ENCODE results near the gene CCDC24. TPM values are rescaled to one million over a fixed set of nuclear protein-coding genes. Genes with fewer than 3 reads are reported as not detected.

Gene CCDC24
- total and polyA plus RNA-seq, 2 of the 4 experiments (the other 2 are of a cell fraction) = 1.4 to 4.6 TPM

- dilution Hi-C loops (cut with HindIII; ENCODE audit: low sequenced_read_pairs, unreplicated experiment) = no loop called here
Measured at GRCh38 chr1:44029260-44029910, 38.0 kb downstream of the CCDC24 start.

More at GRCh38 chr1:44029260-44029910, 38.0 kb downstream of the CCDC24 start:
- in situ Hi-C loops (cut with MboI; ENCODE audit: low sequenced_read_pairs) = no loop called here
- Histone ChIP-seq H4K20me1 (ENCODE audit: insufficient read depth, low read length) (no peaks in the 10 kb centered on the region), H2BK5ac (ENCODE audit: low read depth, low read length, poor library complexity, severe bottlenecking) (peak overlapping the region; percentile 69), H3K9me3 (ENCODE audit: control insufficient read depth, insufficient read depth, low read length) (no peaks in the 10 kb centered on the region), H3K4me2 (ENCODE audit: low read depth, low read length) (peak overlapping the region; percentile 97), H3K79me1 (ENCODE audit: low read depth in 1 of 2, low read length in 2 of 2) (peaks cover 0 to 14% of the 10 kb centered on the region in 2 experiments; a peak in 2 of 4 replicates), H4K5ac (ENCODE audit: low read depth, low read length) (peak overlapping the region; percentile 56; the same call in 1 of the 2 replicates), H3K4me1 (ENCODE audit: control insufficient read depth, insufficient read depth, low read length) (peaks cover 18% of the 10 kb centered on the region), H3K14ac (replicated peaks; ENCODE audit: low read depth, low read length) (peak overlapping the region; percentile 93; the same call in 1 of the 2 replicates), H2AK9ac (replicated peaks; ENCODE audit: low read depth, low read length, poor library complexity) (peak overlapping the region; percentile 94), H2BK20ac (ENCODE audit: low read depth, low read length) (no peak overlapping the region), H2BK120ac (ENCODE audit: low read depth, low read length) (peak overlapping the region; percentile 54; the same call in 1 of the 2 replicates), H3K36me3 (ENCODE audit: control insufficient read depth, insufficient read depth, low read length) (no peaks in the 10 kb centered on the region), H3K27me3 (ENCODE audit: control insufficient read depth, insufficient read depth, low read length) (no peaks in the 10 kb centered on the region), H3K9ac (ENCODE audit: low read depth, low read length) (peak overlapping the region; percentile 89), H3K27ac (ENCODE audit: insufficient read depth, low read length) (peak overlapping the region; percentile 79), H3K4me3 (ENCODE audit: insufficient read depth, low read depth, low read length) (peak overlapping the region; percentile 88), H3K9me1 (ENCODE audit: insufficient read depth, low read length) (0 out of 2 replicates have a peak, but pooled peaks cover 10% of the 10 kb centered on the region), H2BK15ac (ENCODE audit: low read depth, low read length) (peak overlapping the region; percentile 65; the same call in 2 of the 3 replicates), H4K91ac (ENCODE audit: insufficient read depth, low read depth, low read length) (peak overlapping the region; percentile 81), H2AK5ac (ENCODE audit: low read depth, low read length) (peak overlapping the region; percentile 54; the same call in 1 of the 2 replicates), H3K56ac (ENCODE audit: extremely low read depth, insufficient read depth, low read length) (peak overlapping the region; percentile 66; the same call in 1 of the 2 replicates), H2AFZ (replicated peaks; ENCODE audit: low read length, poor library complexity) (peak overlapping the region; percentile 95), H3K23ac (ENCODE audit: low read depth, low read length) (peak overlapping the region; percentile 62), H4K8ac (ENCODE audit: low read depth in 2 of 2, low read length in 2 of 2) (peak overlapping the region; percentile 85 to 89), H3K4ac (ENCODE audit: low read depth, low read length) (peak overlapping the region; percentile 88), H3K18ac (ENCODE audit: low read depth, low read length) (peak overlapping the region; percentile 79)
- TF ChIP-seq RFX5 (IDR thresholded peaks at IDR 0.05; ENCODE audit: low read depth, low read length) = no peak
- TF ChIP-seq SMC3 (IDR thresholded peaks at IDR 0.05; ENCODE audit: low read depth, low read length) = no peak
- TF ChIP-seq RCOR1 (IDR thresholded peaks at IDR 0.05; ENCODE audit: insufficient replicate concordance, low read length) = no peak
- no peak for TF ChIP-seq MAFK (IDR thresholded peaks at IDR 0.05; ENCODE audit: low read depth, low read length)
- DNase-seq (no peak), ATAC-seq (ENCODE audit: low read depth) (peak; percentile 28)
- CTCF ChIA-PET = no interaction called here
- POLR2A ChIA-PET (ENCODE audit: unreplicated experiment) = no interaction called here
- intact Hi-C loops (cut with micrococcal nuclease) = no loop called here
- 39% methylated on average over 11 of the region's 17 CpGs; no CpG with 5 or more reads in 1 of the 2 experiments for WGBS, 2 experiments (ENCODE audit: extremely low coverage in 2 of 2, insufficient read length in 1 of 2)
- no TSS peak for BruUV-seq (replicated peaks)
